Astrocyte of the cerebellum (primary cell): ENCODE measurements around the gene AGAP1.

Experiments
- DNase-seq: peaks from one replicate; pipeline ENCODE4 v3.0.0-alpha.2; 2011; ENCODE audit warnings: low read depth
- H3K4me3 ChIP-seq: 2 replicates; pipeline ENCODE4 v1.5.1; 2011; ENCODE audit warnings: mild to moderate bottlenecking, low read depth, low read length, moderate library complexity
- CTCF ChIP-seq: IDR thresholded peaks from 2 replicates; pipeline ENCODE4 v1.5.1; 2012; ENCODE audit warnings: low read length, low read depth, moderate library complexity, mild to moderate bottlenecking; ENCODE audit errors: missing control alignments
- in situ Hi-C: cut with HindIII; loops from 2 replicates; pipeline ENCODE4 v1.10.0; 2017; ENCODE audit warnings: low sequenced_read_pairs

Gene AGAP1

GRCh38 chr2:236177967-236178889 lies 684.4 kb downstream of the AGAP1 start:
- peak; percentile 83 for TF ChIP-seq CTCF
- in situ Hi-C loops = loop anchor here (25.0 kb wide), 1 partner anchor 391 kb away; no protein-coding TSS in a partner anchor
- H3K4me3 ChIP-seq = peak overlapping the region; percentile 36
- no peak for DNase-seq

- H3K4me3 ChIP-seq = peak overlapping the region; percentile 36
- TF ChIP-seq CTCF = no peak
- in situ Hi-C loops = loop anchor here (25.0 kb wide), 1 partner anchor 392 kb away; no protein-coding TSS in a partner anchor
Observed at GRCh38 chr2:236178890-236179235, 685.0 kb downstream of the AGAP1 start.

GRCh38 chr2:236179236-236180075 lies 685.6 kb downstream of the AGAP1 start:
- in situ Hi-C loops = loop anchor here (25.0 kb wide), 1 partner anchor 392 kb away; no protein-coding TSS in a partner anchor
- peak overlapping the region; percentile 36 for H3K4me3 ChIP-seq
- DNase-seq = no peak
- no peak for TF ChIP-seq CTCF

More at GRCh38 chr2:236178890-236179235, 685.0 kb downstream of the AGAP1 start:
- DNase-seq = no peak

- no peak for TF ChIP-seq CTCF
- in situ Hi-C loops = loop anchor here (25.0 kb wide), 1 partner anchor 393 kb away; no protein-coding TSS in a partner anchor
- DNase-seq = no peak
- peak overlapping the region; percentile 36 for H3K4me3 ChIP-seq
Observed at GRCh38 chr2:236180076-236180816, 686.4 kb downstream of the AGAP1 start.

GRCh38 chr2:236180831-236181453 lies 687.1 kb downstream of the AGAP1 start:
- in situ Hi-C loops = loop anchor here (25.0 kb wide), 1 partner anchor 394 kb away; no protein-coding TSS in a partner anchor
- peak; percentile 68 for TF ChIP-seq CTCF
- DNase-seq = no peak

More at GRCh38 chr2:236180831-236181453, 687.1 kb downstream of the AGAP1 start:
- H3K4me3 ChIP-seq = no peak overlapping the region
